GM12873 (cell line): Measurements from ENCODE around the gene KCNQ1OT1.

Experiments
- CTCF ChIP-seq: IDR thresholded peaks from 2 replicates; pipeline ENCODE4 v1.5.1; 2012; ENCODE audit warnings: low read depth, mild to moderate bottlenecking, moderate library complexity, low read length, control low read depth; ENCODE audit not compliant: insufficient read depth; ENCODE audit errors: missing control alignments

KCNQ1OT1 gene

DNA sequence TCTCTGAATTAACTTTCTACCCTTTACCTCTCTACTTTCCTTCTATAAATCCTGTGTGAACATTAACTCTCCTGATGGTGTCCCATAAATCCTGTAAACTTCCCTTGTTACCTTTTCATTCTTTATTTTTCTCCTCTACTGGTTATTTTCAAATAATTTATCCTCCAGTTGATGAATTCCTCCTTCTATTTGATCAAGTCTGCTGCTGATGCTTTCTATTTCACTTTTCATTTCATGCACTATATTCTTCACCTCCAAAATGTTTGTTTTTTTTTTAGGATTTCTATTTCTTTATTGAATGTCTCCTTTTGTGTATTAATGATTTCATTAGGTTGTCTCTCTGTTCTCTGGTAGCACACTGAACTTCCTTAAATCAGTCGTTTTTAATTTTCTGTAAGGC lies 68.6 kb downstream of the KCNQ1OT1 start:
- TF ChIP-seq CTCF = no peak

GRCh38 chr11:2630679-2631078 lies 69.1 kb downstream of the KCNQ1OT1 start:
- TF ChIP-seq CTCF = no peak

- TF ChIP-seq CTCF = no peak
These were observed 74.6 kb downstream of the KCNQ1OT1 start for GRCh38 chr11:2625183-2625582.

- no peak for TF ChIP-seq CTCF
These were observed 77.9 kb downstream of the KCNQ1OT1 start for GRCh38 chr11:2621894-2622293.

DNA sequence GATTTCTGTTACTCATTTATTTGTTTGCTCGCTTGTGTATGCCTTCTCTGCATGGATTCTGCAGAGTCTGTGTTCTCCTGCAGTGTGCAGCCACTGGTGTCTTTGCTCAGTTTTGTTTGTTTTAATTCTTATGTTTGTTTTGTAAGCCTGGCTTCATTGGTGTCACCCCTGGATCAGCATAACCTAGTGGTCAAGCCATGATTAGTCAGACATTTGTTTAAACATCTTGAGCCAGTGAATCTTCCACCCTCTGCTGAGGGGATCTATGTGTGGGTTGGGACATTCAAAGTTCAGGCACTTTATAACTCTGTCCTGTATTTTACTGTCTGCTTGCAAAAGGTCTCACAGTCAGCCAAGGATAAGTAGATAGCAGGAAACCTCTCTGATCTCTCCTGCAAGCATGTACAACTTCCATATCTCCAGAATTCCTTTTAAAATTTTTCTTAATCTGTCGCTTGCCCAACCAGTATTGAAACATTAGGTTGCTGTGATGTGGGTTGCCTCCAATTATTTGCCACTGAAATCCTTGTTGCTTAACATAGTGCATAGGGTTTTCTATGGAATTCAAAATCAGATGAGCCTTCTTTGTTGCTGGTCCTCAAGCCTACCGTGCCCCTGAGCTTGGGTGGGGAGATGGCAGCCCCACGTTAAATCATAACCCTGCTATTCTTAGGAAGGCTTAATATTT lies 86.8 kb downstream of the KCNQ1OT1 start:
- no peak for TF ChIP-seq CTCF

GRCh38 chr11:2609345-2609744 lies 90.4 kb downstream of the KCNQ1OT1 start:
- TF ChIP-seq CTCF = no peak

DNA sequence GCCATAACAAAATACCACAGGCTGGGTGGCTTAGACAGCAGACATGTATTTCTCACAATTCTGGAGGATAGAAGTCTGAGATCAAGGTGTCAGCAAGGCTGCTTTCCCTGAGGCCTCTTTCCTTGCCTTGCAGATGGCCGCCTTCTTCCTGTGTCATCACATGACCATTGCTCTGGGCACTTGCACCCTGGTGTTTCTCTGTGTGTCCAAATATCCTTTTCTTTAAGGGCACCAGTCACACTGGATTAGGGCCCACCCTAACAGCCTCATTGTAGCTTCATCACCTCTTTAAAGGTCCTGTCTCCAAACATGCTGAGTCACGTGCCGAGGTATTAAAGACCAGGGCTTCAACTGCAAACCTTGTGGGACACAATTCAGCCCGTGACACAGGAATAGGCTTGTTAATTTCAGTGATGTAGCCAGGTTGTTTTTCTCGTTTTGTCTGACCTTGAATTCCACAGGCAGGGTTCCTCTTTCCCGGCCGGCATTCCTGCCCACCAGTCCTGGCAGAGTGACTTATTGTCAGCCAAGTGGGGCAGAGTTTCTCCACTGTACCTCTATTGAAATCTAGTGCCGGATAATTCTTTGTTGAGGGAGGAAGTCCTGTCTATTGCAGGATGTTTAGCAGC lies 100.1 kb downstream of the KCNQ1OT1 start:
- TF ChIP-seq CTCF = no peak
